HG03571 (cell line): ENCODE measurements around the gene DNAJC22.
"Not testable (repeated sequence)": the region's sequence is repeated elsewhere in the genome, so short reads cannot be mapped to it uniquely, and the experiment has no call there.

ENCODE experiments used
- ATAC-seq: cut with Tn5 transposase; IDR thresholded peaks from one replicate; pipeline ENCODE4 v1.9.1; 2021; ENCODE audit not compliant: unreplicated experiment

The DNAJC22 gene

DNA sequence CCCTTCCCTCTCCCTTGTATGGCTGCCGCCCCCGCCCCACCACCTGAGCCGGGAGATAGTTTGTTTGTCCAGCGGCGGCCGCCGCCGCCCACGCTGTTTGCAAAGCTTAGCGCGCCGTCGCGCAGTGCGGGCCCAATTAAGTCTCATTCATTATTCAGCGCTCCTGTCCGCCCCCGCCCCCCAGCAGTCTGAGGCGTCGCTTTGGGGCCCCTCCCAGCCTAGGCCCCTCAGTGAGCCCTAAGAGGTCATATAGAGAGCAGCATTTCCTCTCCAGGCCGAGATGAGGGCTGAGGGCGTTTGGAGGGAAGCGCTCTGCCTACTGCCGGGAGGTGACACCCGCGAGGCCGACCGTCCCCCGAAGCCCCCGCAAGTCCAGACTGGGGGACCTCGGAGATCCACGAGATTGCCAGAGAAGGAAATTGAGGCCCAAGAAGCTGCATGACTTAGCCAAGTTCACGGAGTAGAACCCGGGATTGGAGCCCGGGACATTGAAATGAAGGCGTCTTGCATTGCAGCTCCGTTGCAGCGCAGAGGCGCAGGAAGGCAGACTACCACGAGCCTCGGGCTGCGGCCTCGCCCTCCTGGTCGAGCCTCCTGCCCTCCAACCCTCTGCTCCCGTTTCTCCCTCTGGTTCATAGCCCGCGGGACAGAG lies at the start of gene DNAJC22:
Gene DNAJC22 (plus strand): TSS at position 230 of the 652 bp plus-strand sequence. CDS start 1,985 bp downstream, outside the sequence.
- no peak for ATAC-seq

DNA sequence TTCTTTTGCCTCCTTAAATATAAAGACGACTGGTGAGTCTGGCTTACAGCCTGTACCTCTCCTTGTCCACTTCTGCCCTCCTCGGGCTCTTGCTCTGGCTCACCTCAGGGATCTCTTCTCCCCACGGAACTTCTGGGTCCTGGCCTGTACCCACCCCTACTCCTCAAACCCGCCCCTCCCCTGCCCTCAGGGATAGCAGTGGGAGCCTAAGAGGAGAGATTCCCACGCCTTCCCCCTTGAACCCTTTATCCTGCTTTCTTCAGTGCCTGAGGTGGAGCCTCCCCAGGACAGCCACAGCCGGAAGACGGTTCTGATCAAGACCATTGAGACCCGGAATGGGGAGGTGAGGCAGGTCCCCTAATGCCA lies 49.0 kb upstream of the DNAJC22 start:
- no peak for ATAC-seq

DNA sequence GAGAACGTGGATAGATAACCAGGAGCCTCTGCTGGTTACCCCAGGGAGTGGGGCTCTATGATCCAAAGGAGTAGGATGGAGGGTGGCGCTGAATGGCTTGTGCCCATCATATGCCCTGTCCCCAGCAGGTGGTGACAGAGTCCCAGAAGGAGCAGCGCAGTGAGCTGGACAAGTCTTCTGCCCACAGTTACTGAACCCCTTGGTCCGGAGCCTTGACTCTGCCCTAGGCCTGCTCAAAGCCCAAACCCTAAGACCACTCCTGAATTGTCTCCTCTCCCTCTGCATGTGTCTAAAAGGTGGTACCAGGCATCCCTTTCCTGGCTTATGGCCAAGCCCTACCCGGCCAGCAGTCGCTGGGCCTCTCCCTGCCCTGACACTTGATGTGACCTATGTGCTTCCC lies 48.5 kb upstream of the DNAJC22 start:
- no peak for ATAC-seq

DNA sequence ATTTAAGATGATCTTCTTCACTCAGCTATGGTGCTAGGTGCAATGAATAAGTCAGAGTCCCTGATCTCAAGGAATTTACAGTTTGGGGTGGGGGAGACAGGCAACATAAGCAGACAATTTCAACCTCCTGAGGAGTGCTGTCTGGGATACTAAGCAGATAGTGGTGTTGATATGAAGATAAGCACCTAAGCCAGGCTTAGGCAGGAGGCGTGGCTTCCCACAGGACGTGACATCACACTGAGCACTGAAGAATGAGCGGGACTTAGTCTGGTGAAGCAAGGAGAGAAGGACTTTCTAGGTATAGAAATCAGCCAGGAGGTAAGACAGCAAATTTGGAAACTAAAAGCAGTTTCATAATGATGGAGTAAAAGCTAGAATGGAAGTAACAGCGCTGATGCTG lies 44.9 kb upstream of the DNAJC22 start:
- no peak for ATAC-seq

DNA sequence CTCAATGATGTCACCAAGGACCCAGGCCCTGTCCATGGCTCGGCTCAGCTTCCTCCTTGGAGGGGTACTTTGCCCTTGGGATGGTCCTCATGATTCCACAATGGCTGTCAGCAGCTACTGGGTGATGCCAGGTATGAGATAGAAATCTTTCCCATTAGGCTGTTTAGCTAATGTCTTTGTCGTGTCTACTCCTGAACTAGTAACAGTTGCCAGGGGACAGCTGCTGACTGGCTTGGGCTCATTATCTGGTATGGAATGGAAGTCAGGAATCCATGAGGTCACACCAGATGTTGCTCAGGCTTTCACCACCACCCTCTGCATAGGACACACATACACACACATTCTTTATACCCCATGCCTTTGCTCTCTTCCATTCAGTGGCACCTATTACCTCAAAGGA lies 42.5 kb upstream of the DNAJC22 start:
- no peak for ATAC-seq

DNA sequence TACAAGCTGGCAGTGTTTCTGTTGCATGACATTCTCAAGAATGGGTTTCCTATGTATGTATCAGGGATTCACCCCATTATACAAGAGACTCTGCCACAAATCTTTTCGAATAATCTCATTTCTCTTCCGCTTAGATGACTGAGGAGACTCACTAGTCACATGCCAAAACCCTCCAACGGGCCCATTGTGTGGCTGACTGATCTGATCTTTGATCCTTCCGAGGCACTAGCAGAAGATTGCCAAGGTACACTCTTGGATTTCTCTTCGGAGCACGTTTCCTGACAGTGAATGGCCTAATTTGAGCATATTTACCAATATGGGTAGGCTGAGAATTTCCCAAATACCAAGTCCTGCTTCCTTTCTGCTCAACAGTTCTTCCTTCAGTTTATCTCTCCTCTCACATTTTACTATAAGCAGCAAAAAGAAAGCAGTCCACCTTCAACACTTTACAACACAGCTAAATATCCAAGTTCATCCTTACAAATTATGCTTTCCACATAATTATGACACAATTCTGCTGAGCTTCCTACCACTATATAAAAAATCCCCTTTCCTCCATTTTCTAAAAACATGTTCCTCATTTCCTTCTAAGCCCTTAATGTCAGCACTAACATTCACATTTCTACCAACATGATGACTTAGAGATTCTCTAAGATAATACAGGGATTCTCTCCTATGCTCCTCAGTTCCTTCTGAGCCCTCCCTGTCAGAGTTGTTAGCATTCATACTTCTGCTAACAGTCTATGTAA lies 40.8 kb upstream of the DNAJC22 start:
- no peak for ATAC-seq

DNA sequence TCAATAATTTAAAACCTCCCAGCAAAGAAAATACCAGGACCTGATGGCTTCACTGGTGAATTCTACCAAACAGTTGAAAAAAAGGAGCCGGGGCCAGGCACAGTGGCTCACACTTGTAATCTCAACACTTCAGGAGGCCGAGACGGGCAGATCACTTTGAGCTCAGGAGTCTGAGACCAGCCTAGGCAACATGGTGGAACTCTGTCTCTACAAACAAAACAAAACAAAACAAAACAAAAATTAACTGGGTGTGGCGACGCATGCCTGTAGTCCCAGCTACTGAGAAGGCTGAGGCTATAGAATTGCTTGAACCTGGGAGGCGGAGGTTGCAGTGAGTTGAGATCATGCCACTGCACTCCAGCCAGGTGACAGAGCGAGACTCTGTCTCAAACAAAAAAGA lies 37.3 kb upstream of the DNAJC22 start:
- no peak for ATAC-seq

DNA sequence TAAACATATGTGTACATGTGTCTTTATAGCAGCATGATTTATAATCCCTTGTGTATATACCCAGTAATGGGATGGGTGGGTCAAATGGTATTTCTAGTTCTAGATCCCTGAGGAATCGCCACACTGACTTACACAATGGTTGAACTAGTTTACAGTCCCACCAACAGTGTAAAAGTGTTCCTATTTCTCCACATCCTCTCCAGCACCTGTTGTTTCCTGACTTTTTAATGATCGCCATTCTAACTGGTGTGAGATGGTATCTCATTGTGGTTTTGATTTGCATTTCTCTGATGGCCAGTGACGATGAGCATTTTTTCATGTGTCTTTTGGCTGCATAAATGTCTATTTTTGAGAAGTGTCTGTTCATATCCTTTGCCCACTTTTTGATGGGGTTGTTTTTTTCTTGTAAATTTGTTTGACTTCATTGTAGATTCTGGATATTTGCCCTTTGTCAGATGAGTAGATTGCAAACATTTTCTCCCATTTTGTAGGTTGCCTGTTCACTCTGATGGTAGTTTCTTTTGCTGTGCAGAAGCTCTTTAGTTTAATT lies 36.2 kb upstream of the DNAJC22 start:
- not testable (repeated sequence) for ATAC-seq

DNA sequence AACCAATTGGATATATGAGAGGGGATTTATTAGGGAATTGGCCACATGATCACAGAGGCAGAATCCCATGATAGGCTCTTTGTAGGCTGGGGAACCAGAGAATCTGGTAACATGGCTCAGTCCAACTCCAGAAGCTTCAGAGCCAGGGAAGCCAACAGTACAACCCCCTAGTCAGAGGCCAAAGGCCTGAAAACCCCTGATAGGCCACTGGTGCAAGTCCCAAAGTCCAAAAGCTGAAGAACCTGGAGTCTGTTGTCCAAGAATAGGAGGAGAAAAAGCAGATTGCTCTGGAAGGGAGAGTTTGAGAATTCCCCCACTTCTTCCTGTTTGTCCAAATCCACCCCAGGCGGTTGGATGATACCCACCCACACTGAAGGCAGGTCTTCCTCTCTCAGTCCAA lies 31.9 kb upstream of the DNAJC22 start:
- no peak for ATAC-seq

DNA sequence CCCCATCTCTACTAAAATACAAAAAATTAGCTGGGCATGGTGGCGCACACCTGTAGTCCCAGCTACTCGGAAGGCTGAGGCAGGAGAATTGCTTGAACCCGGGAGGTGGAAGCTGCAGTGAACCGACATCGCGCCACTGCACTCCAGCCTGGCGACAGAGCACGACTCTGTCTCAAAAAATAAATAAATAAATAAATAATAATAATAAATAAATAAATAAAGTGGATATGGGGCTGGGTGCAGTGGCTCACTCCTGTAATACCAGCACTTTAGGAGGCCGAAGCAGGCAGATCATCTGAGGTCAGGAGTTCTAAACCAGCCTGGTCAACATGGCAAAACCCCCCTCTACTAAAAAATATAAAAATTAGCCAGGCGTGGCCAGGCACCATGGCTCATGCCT lies 29.6 kb upstream of the DNAJC22 start:
- not testable (repeated sequence) for ATAC-seq

DNA sequence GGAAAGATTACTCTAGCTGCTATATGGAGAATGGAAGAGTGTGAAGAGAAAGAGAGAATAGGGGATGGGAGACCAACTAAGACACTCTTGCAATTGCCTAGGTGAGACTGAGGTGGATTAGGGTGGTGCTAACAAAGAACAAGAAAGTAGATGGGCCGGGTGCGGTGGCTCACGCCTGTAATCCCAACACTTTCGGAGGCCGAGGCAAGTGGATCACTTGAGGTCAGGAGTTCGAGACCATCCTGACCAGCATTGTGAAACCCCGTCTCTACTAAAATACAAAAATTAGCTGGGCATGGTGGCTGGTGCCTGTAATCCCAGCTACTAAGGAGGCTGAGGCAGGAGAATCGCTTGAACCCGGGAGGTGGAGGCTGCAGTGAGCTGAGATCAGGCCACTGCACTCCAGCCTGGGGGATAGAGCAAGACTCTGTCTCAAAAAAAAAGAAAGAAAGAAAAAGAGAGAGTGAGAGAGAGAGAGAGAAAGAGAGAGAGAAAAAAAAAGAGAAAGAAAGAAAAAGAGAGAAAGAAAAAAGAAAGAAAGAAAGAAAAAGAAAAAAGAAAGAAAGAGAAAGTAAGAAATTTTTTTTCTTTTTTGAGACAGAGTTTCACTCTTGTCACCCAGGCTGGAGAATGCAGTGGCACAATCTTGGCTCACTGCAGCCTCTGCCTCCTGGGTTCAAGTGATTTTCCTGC lies 26.1 kb upstream of the DNAJC22 start:
- not testable (repeated sequence) for ATAC-seq

DNA sequence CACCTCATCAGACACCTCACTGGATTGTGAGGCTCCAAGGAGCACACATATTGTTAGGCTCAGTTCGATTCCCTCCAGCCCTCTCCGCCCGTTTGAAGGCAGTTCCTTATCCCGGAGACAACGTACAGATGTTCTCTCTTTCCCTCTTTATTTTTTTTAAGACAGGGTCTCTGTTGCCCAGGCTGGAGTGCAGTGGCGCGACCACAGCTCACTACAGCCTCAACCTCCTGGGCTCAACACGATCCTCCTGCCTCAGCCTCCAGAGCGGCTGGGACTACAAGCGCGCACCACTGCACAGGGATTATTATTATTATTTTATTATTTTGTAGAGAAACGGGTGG lies 24.4 kb upstream of the DNAJC22 start:
- ATAC-seq, result no peak

DNA sequence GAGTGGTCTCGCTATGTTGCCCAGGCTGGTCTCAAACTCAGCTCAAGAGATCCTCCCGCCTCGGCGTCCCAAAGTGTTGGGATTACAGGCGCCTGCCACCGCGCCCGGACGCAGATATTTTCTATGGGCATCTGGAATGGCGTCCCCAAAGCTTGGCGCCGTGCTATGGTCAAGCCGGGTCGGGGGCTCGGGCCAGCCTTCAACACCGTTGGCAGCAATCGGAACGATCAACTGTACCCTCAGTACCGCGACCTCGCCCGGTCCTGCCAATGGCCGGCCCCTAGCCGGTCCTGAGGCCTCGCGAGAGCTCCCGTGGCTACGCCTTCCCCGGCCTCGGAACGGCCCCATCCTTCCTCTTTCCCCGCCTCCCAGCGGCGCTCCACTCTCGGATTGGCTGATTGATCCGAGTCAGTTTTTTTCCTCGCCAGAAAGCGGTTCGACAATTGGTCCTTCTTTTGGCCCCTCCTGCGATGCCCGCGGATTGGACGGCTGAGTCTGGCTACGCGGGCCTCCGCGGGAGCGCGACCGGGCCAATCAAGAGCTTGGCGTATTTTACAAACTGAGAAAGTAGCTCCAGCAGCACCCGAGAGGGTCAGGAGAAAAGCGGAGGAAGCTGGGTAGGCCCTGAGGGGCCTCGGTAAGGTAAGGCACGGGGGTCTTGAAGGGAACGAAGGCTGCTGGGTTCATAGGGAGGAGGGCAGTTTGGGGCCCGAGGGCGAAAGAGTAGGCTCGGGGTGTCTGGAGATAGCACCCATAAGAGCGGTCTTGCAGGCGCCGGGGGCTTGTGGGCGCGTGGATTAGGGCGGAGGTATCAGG lies 23.8 kb upstream of the DNAJC22 start, which contains the start of gene TROAP:
Gene TROAP (plus strand): TSS at position 548 of the 816 bp plus-strand sequence. CDS start 354 bp downstream, outside the sequence.
- ATAC-seq, result peak; percentile 98

DNA sequence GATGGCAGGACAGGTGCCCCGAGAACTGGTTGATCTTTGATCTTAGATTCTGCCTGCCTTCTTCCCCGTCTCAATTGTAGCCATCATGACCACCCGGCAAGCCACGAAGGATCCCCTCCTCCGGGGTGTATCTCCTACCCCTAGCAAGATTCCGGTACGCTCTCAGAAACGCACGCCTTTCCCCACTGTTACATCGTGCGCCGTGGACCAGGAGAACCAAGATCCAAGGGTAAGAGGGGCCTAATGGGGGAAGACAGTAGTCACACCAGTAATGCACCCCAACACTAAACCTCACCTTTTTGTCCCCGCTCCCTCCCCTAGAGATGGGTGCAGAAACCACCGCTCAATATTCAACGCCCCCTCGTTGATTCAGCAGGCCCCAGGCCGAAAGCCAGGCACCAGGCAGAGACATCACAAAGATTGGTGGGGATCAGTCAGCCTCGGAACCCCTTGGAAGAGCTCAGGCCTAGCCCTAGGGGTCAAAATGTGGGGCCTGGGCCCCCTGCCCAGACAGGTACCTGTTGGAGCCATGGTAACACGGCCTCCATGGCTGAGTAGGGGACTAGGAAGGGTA lies 23.1 kb upstream of the DNAJC22 start:
- no peak for ATAC-seq

DNA sequence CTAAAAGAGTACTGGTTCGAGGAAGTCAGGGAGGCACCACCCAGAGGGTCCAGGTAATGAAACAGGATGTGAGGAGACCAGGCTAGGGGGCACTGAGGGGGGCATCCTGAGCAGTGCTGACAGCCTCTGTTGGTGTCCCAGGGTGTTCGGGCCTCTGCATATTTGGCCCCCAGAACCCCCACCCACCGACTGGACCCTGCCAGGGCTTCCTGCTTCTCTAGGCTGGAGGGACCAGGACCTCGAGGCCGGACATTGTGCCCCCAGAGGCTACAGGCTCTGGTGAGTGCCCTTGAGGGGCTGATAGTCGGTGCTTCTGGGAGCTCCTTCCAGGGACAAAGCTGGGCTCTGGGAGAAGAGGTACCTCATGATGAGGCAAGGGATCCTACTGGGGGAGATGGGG lies 21.1 kb upstream of the DNAJC22 start:
- no peak for ATAC-seq

DNA sequence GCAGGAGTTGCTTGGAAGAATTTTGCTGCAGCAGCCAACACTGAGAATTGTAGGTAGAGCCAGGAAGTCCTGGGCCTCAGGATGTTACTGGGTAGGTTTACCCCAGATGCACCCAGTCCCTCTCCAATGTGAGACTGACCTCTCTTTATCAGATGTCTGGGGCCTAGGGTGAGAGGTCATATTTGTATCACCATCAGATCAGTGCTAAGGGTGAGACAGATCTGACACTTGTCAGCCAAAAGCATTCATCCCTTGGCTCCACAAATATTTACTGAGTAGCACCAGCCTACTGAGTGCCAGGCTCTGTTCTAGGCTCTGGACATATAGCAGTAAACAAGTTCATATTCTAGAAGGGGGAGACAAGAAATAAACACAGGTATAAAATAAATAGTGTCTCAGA lies 19.3 kb upstream of the DNAJC22 start:
- ATAC-seq, result no peak

DNA sequence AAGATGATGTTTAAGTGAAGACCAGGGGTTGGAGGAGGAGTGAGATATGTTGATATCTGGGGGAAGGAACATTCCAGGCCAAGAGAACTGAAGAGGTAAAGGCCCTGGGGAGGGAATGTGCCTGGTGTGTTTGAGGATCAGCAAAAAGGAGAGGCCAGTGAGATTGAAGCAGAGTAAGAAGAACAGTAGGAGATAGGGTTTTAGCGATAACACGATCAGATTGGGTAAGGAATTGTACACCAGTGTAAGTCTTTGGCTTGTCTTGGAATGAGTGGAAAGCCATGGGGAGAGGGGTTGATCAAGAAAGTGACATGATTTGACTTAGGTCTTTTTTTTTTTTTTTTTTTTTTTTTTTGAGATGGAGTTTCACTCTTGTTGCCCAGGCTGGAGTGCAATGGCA lies 18.8 kb upstream of the DNAJC22 start:
- no peak for ATAC-seq

DNA sequence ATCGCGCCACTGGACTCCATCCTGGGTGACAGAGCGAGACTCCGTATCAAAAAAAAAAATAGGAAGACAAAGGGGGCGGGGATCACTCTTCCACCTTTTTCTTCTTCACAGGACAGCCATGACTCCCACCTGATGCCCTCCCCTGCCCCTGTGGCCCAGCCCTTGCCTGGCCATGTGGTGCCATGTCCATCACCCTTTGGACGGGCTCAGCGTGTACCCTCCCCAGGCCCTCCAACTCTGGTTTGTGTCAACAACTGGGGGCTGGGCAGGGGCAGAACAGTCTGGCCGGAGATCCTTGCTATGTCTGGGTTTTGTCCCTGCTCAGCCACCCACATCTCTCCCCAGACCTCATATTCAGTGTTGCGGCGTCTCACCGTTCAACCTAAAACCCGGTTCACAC lies 17.9 kb upstream of the DNAJC22 start:
- ATAC-seq, result no peak

DNA sequence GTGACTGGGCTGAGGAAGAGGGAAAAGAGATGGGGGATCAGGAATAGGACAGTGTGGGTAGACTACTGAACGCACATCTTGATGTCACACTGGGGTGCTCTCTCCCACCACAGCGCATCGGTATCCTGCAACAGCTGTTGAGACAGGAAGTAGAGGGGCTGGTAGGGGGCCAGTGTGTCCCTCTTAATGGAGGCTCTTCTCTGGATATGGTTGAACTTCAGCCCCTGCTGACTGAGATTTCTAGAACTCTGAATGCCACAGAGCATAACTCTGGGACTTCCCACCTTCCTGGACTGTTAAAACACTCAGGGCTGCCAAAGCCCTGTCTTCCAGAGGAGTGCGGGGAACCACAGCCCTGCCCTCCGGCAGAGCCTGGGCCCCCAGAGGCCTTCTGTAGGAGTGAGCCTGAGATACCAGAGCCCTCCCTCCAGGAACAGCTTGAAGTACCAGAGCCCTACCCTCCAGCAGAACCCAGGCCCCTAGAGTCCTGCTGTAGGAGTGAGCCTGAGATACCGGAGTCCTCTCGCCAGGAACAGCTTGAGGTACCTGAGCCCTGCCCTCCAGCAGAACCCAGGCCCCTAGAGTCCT lies 16.6 kb upstream of the DNAJC22 start:
- no peak for ATAC-seq

DNA sequence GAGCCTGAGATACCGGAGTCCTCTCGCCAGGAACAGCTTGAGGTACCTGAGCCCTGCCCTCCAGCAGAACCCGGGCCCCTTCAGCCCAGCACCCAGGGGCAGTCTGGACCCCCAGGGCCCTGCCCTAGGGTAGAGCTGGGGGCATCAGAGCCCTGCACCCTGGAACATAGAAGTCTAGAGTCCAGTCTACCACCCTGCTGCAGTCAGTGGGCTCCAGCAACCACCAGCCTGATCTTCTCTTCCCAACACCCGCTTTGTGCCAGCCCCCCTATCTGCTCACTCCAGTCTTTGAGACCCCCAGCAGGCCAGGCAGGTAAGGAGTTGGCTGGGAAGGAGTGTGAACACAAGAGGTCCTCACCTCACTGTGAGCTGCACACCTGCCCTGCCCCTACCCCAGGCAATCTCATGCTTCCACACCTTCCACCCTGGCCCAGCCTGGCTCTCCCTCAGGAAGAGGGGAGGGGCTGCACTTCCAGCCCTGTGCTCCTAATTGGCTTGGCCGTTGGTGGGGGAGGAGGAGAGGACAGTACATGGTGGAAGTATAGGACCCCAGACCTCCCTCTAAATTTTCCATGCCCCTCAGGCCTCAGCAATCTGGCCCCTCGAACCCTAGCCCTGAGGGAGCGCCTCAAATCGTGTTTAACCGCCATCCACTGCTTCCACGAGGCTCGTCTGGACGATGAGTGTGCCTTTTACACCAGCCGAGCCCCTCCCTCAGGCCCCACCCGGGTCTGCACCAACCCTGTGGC lies 15.9 kb upstream of the DNAJC22 start:
- ATAC-seq, result no peak
